PC-3 (cell line): Measurements from ENCODE around the gene TIMP2.

Experiments used
- EZH2 ChIP-seq: fragments of 300-600 bp; sonication (generic); IDR thresholded peaks from one replicate; pipeline ENCODE4 v1.6.1; 2017; ENCODE audit warnings: antibody characterized with exemption, mild to moderate bottlenecking, low read length; ENCODE audit not compliant: unreplicated experiment
- EZH2phosphoT487 ChIP-seq: fragments of 300-600 bp; sonication (generic); IDR thresholded peaks from 2 replicates; pipeline ENCODE4 v1.6.1; 2018; ENCODE audit warnings: mild to moderate bottlenecking, antibody characterized with exemption, low read length, borderline replicate concordance
- TF ChIP-seq, protein P1 (sequence below): fragments of 300-600 bp; sonication (generic); conservative IDR thresholded peaks from 2 replicates; pipeline ENCODE4 v1.5.1; 2017; ENCODE audit warnings: antibody characterized with exemption, low read depth, mild to moderate bottlenecking, low read length

DNA sequence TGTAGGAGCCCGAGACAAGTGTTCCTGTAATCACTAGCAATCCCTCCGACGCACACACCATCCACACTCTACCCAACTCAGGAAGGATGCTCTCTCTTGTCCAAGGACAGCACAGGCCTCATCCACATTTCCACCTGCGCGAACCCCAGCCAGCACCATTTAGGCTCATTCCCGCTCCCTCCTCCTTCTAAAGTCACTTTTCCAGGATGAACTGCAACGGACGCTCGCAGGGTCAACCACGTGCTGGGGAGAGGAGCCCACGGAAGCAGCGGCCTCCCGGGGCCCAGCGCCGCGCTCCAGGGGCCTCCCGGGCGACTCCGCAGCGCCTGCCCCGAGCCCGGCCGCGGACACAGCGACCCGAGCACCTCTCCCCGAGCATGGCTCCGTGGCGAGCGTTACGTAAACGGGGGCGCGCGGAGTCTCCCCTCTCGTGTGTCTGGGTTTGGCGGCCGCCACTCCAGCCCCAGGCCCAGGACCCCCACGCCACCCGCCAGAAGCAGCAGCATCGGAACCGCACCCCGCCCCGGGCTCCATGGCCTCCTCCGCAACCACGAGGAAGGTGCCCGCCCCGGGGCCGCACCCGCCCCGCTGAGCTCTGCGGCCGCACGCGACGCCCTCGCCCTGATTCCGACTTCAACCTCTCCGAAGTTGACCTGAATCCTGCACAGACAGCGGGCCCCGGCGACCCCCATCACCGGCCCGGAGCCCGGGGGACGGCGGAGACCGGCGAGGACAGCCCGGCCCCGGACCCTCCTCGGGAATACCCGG lies 85.2 kb downstream of the TIMP2 start:
- TF ChIP-seq, protein P1, sequence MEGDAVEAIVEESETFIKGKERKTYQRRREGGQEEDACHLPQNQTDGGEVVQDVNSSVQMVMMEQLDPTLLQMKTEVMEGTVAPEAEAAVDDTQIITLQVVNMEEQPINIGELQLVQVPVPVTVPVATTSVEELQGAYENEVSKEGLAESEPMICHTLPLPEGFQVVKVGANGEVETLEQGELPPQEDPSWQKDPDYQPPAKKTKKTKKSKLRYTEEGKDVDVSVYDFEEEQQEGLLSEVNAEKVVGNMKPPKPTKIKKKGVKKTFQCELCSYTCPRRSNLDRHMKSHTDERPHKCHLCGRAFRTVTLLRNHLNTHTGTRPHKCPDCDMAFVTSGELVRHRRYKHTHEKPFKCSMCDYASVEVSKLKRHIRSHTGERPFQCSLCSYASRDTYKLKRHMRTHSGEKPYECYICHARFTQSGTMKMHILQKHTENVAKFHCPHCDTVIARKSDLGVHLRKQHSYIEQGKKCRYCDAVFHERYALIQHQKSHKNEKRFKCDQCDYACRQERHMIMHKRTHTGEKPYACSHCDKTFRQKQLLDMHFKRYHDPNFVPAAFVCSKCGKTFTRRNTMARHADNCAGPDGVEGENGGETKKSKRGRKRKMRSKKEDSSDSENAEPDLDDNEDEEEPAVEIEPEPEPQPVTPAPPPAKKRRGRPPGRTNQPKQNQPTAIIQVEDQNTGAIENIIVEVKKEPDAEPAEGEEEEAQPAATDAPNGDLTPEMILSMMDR, result no peak
- no peak for TF ChIP-seq EZH2
- no peak for TF ChIP-seq EZH2phosphoT487
